DND-41 (cell line): ENCODE measurements around the gene SPSB4.

Experiments used
- CTCF ChIP-seq: IDR thresholded peaks from 2 replicates; pipeline ENCODE4 v1.5.1; 2012; ENCODE audit warnings: borderline replicate concordance, low read length, moderate library complexity, mild to moderate bottlenecking; ENCODE audit not compliant: poor library complexity, severe bottlenecking; ENCODE audit errors: extremely low read depth
- EZH2 ChIP-seq: IDR thresholded peaks from 3 replicates; pipeline ENCODE4 v1.6.1; 2012; ENCODE audit warnings: borderline replicate concordance, low read depth, mild to moderate bottlenecking, moderate library complexity, low read length, inconsistent platforms; ENCODE audit not compliant: severe bottlenecking

DNA sequence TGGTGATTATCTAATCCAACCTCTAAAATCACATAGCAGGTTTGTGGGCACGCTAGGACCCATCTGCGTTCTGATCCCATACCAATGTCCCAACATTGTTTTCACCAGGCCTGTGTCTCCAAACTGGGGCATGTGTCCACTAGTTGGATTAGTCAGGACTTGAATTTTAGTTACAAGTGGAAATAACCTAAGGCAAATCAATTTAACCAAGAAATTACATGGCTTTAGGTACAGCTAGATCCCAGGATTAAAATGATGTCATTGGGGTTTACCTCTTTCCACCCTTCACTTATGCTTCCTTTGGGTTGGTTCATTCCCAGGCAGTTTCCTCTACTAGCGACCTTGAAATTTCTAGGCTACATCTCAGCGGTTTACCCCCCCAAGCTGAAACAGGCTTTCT, 133.3 kb downstream of the SPSB4 start:
- no peak for TF ChIP-seq CTCF
- TF ChIP-seq EZH2, result no peak
